Measurements from ENCODE around the gene C22orf42. TPM values are rescaled to one million over a fixed set of nuclear protein-coding genes. Genes with fewer than 3 reads are reported as not detected.

C22orf42 gene
- total and polyA plus RNA-seq, 2 donors: 0.19 to 0.59 TPM

Other genes starting within 250 kb of the C22orf42 start
- gene YWHAH, start 214.8 kb downstream of the C22orf42 start, total RNA-seq: 98.3 TPM
- gene YWHAH, start 214.8 kb downstream of the C22orf42 start, polyA plus RNA-seq: 115 TPM
- 0.24 TPM for gene SLC5A1, start 116.0 kb downstream of the C22orf42 start, total RNA-seq
- gene SLC5A1, start 116.0 kb downstream of the C22orf42 start, polyA plus RNA-seq: 0.52 TPM
- gene RFPL2, start 45.8 kb upstream of the C22orf42 start, total RNA-seq: 0.19 TPM
- 0.23 TPM for gene RFPL2, start 45.8 kb upstream of the C22orf42 start, polyA plus RNA-seq
- 0.09 TPM for gene SLC5A4, start 96.0 kb upstream of the C22orf42 start, total RNA-seq
- 0.18 TPM for gene SLC5A4, start 96.0 kb upstream of the C22orf42 start, polyA plus RNA-seq
- not detected for gene RFPL3, start 198.6 kb upstream of the C22orf42 start, total RNA-seq
- gene RFPL3, start 198.6 kb upstream of the C22orf42 start, polyA plus RNA-seq: 0.11 TPM